Body of pancreas (tissue), 4 donors: ENCODE measurements around the gene TC2N.

ENCODE experiments used
- POLR2A ChIP-seq, 3 donors: fragments of 450-650 bp; IDR thresholded peaks; one replicate each; pipeline ENCODE4 v1.6.1; 2016; ENCODE audit warnings: antibody characterized with exemption in 3 of 3, mild to moderate bottlenecking in 2 of 3
- TF ChIP-seq, protein P1 (sequence below), 7 experiments: fragments of 450-650 bp in 4 of 7; fragments of 200-600 bp in 3 of 7; sonication (generic) in 3 of 7; IDR thresholded peaks; one replicate each; pipeline ENCODE4 v1.5.1; 2016 to 2019; ENCODE audit warnings: antibody characterized with exemption in 7 of 7

DNA sequence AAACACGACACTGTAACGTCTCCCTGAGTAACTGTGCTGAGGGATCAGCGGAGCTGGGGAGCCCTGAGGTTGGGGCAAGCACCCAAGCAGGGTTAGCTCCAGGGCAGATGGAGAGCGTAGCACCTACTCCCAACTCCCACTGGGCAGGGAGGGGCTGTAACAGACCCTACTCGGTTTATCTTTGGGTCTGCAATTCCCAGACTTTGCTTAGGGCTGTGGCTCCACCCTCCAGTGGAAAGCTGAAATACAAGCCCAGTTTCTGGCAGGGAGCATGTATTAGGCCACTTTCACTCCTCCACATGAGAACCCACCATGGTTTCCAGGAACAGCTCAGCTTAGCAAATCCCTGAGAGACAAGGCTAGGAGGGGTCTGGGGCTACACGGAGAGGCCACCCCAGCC lies 17.3 kb upstream of the TC2N start:
- TF ChIP-seq, protein P1, sequence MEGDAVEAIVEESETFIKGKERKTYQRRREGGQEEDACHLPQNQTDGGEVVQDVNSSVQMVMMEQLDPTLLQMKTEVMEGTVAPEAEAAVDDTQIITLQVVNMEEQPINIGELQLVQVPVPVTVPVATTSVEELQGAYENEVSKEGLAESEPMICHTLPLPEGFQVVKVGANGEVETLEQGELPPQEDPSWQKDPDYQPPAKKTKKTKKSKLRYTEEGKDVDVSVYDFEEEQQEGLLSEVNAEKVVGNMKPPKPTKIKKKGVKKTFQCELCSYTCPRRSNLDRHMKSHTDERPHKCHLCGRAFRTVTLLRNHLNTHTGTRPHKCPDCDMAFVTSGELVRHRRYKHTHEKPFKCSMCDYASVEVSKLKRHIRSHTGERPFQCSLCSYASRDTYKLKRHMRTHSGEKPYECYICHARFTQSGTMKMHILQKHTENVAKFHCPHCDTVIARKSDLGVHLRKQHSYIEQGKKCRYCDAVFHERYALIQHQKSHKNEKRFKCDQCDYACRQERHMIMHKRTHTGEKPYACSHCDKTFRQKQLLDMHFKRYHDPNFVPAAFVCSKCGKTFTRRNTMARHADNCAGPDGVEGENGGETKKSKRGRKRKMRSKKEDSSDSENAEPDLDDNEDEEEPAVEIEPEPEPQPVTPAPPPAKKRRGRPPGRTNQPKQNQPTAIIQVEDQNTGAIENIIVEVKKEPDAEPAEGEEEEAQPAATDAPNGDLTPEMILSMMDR (IDR thresholded peaks at IDR 0.05): no peak
- TF ChIP-seq POLR2A (IDR thresholded peaks at IDR 0.05): no peak
